SKM-1 (cell line): Measurements from ENCODE around the gene B3GALT2.
A peak's percentile ranks its signal among the peaks of the same experiment; 100 is the strongest.

ENCODE experiments used
- DNase-seq: peaks from one replicate; lab custom pipeline; 2025; ENCODE audit not compliant: unreplicated experiment; lab: John Stamatoyannopoulos, UW

Gene B3GALT2

GRCh38 chr1:193183019-193183627, 3.3 kb downstream of the B3GALT2 start:
- peak; percentile 85 for DNase-seq

GRCh38 chr1:193181985-193182384, 4.4 kb downstream of the B3GALT2 start:
- DNase-seq, result no peak

GRCh38 chr1:193181536-193181935, 4.9 kb downstream of the B3GALT2 start:
- no peak for DNase-seq

GRCh38 chr1:193179094-193179493, 7.3 kb downstream of the B3GALT2 start:
- DNase-seq, result no peak

GRCh38 chr1:193176788-193177187, 9.6 kb downstream of the B3GALT2 start:
- DNase-seq, result no peak

- DNase-seq, result no peak
Measured at GRCh38 chr1:193176113-193176512, 10.3 kb downstream of the B3GALT2 start.

- DNase-seq, result no peak
Measured at GRCh38 chr1:193157360-193157759, 29.1 kb downstream of the B3GALT2 start.

- no peak for DNase-seq
Measured at GRCh38 chr1:193156822-193157142, 29.6 kb downstream of the B3GALT2 start.

- no peak for DNase-seq
Measured at GRCh38 chr1:193156117-193156821, 30.1 kb downstream of the B3GALT2 start.

GRCh38 chr1:193144999-193145398, 41.4 kb downstream of the B3GALT2 start:
- DNase-seq, result no peak

GRCh38 chr1:193144361-193144938, 42.0 kb downstream of the B3GALT2 start:
- no peak for DNase-seq

- no peak for DNase-seq
Measured at GRCh38 chr1:193143285-193143684, 43.1 kb downstream of the B3GALT2 start.

GRCh38 chr1:193142409-193142808, 44.0 kb downstream of the B3GALT2 start:
- DNase-seq, result no peak

GRCh38 chr1:193141804-193142203, 44.6 kb downstream of the B3GALT2 start:
- DNase-seq, result no peak

GRCh38 chr1:193140254-193140653, 46.2 kb downstream of the B3GALT2 start:
- no peak for DNase-seq

GRCh38 chr1:193131266-193131860, 55.0 kb downstream of the B3GALT2 start:
- no peak for DNase-seq
